ENCODE results near the gene DPP3.
"Not testable (repeated sequence)": the region's sequence is repeated elsewhere in the genome, so short reads cannot be mapped to it uniquely, and the experiment has no call there.

Gene DPP3

DNA sequence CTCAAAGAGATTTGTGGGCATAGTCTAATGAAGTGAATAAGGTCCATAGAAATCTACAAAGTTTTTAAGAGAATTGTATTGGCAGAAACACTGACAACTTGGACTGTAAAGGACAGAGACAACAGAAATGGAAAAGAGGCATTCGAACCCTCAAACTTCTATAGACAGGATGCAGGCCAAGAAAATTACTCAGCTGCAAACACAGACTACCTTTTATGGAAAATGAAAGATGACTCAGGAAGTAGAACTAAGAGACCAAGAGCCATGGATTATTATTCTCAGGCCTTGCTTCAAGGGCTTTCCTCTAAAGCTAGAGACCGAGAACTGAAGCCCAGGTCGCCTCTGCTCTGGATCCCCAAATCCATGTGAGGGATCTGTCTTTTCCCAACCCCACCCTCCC is 17.3 kb upstream of the DPP3 start:
- H3K4me3 ChIP-seq (ENCODE audit: low read length) = no peak overlapping the region
- no peak for DNase-seq (ENCODE audit: low read depth, low spot score)

DNA sequence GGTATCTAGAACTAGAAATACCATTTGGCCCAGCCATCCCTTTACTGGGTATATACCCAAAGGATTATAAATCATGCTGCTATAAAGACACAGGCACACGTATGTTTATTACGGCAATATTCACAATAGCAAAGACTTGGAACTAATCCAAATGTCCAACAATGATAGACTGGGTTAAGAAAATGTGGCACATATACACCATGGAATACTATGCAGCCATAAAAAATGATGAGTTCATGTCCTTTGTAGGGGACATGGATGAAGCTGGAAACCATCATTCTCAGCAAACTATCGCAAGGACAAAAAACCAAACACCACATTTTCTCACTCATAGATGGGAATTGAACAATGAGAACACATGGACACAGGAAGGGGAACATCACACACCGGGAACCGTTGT is 16.1 kb upstream of the DPP3 start:
- not testable (repeated sequence) for H3K4me3 ChIP-seq (ENCODE audit: low read length)

DNA sequence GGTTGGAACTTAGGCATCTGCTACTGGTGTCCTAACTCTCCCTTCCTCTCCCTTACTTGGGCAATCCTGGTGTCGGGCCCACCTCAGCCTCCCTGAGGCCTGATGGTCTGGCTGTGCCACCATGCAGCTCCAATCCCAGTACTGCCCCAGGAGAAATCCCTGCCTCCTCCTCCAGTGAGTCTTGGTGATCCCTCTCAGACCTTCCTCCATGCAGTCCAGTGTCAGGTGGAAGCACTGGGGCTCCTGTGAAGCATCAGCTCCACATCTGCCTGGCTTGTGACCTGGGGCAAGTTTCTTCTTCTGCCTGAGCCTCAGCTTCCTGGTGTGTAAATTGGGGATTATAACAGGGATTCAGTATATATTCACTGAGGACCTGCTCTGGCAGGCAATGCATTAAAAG is 15.3 kb upstream of the DPP3 start:
- DNase-seq (ENCODE audit: low read depth, low spot score) = no peak
- H3K4me3 ChIP-seq (ENCODE audit: low read length) = no peak overlapping the region

More for the DNA sequence above, 16.1 kb upstream of the DPP3 start:
- not testable (repeated sequence) for DNase-seq (ENCODE audit: low read depth, low spot score)

DNA sequence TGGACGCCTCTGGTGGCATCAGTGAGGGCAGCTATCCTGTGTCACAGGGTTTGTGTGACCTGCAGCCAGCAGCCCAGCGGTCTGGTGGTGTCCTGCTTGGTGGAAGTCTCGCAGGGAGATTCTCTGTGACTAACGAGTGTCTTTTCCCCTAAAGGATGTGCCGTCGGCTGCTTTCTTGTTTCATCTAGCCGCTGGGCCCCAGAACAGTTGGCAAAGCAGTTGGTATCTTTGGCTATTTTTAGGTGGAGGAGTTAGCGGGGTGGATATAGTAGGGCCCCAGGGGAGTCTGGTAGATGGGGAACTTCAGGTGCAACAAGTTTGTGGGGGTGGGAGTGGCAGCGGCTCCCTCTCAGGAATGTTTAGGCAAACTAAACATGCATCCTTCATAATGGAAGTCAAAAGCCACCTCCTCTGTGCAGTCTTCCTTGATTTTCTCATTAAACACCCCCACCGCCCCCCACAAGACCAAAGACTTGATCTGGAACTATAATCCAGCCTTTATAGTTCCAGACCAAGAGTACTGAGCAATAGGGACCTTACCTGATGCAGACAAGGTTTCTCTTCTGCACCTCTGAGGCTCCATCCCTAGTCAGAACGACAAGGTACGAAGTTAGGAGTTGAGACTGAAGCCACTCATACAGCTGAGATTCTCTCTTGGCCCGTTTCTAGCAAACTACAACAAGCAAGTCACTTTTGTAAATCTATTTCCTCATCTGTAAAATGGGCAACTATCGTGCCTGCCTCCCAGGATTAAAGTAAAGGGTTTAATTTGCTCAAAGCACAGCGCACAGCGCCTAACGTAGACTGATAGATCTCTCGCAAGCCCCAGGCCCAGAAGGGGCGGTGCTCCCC is 14.6 kb upstream of the DPP3 start:
- peak overlapping the region; percentile 61 for H3K4me3 ChIP-seq (ENCODE audit: low read length)
- no peak for DNase-seq (ENCODE audit: low read depth, low spot score)

DNA sequence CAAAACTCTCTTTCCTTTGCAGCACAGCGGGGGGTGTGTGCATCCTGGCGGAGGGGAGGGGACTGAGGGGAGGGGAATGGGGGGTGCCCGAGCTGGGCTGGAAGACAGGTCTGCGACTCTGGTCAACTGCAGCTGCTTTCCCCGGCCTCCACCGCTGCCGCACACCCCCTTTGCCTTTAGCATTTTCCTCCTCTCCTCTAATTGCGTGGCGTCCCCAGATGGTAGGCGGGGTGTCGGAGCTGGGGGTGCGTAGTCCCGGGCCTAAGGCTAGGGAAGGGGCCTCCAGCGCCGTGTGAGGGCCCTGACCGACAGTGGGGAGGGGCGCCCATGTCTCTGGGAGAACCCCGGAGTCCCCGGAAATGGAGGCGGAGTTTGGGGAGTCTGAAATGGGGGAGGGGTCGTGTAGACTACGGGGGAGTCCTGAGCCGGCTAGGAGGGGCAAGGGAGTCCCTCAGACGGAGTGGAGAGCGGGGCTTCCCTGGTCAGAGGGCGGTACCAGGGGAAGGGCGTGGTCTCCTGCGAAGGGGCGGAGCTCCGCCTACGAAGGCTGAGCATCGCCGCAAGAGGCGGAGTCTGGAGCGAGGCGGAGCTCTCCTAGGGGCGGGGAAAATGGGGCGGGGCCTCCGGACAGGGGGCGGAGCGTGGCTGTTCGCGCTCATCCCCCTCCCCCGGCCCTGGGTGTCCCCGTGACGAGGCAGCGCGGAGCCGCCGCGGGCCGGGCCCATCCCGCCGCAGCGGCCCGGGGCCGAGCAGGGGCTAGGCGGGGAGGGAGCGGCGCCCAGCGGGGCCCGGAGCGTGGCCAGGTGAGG is 13.8 kb upstream of the DPP3 start, which contains the start of gene PELI3:
TSS of gene PELI3 (plus strand) at position 681 of the 809 bp plus-strand sequence. CDS start 1,224 bp downstream, outside the sequence.
- peak; percentile 82 for DNase-seq (ENCODE audit: low read depth, low spot score)
- H3K4me3 ChIP-seq (ENCODE audit: low read length) = peak within 1 kb of the TSS; percentile 61

DNA sequence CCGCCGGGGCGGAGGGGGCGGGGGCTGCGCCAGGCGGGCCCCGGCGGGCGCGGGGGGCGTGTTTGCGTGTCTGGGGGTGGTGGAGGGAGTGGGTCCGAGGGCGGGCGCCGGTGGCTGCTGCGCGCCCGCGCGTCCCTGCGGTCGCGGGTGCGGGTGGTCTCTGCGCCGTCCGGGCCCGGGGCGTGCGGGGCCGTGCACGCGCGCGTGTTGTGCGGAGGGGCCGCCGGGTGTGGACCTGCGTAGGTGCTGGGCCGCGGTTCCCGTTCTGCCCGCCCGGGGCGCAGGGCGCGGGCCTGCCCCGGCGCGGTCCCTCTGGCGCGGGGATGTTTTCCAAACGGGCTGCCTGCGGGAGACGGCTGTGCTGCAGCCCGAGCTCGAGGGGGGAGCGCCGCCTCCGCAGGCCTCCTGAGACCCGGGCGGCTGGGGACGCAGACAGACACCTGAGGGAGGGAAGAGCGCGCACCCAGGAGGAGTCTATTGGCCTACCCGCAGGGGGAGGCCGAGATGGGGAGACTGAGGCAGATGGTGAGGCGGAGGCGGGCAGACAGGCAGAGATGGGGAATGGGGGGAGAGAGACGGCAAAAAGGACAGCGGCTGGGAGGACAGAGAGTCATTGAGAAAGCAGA is 13.1 kb upstream of the DPP3 start:
- H3K4me3 ChIP-seq (ENCODE audit: low read length) = peak overlapping the region; percentile 61
- no peak for DNase-seq (ENCODE audit: low read depth, low spot score)

DNA sequence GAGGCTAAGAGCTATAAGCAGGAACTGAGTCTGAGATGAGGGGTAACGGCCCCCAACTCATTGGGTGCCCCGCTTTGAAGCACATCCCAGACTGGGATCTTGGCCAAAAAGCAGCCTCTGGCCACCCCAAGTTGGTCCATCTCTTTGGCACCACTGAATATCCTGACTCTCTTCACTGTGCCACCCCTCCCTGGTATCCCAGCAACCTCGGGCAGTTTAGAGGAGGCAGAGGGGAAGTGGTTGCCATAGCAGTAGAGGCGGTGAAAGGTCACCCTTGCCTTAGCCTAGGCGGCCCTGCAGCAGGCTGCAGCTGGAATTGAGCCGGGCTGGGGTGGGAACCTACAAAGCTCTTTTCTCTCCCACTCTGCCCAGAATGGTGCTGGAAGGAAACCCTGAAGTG is 12.5 kb upstream of the DPP3 start:
- H3K4me3 ChIP-seq (ENCODE audit: low read length) = peak overlapping the region; percentile 61
- no peak for DNase-seq (ENCODE audit: low read depth, low spot score)

DNA sequence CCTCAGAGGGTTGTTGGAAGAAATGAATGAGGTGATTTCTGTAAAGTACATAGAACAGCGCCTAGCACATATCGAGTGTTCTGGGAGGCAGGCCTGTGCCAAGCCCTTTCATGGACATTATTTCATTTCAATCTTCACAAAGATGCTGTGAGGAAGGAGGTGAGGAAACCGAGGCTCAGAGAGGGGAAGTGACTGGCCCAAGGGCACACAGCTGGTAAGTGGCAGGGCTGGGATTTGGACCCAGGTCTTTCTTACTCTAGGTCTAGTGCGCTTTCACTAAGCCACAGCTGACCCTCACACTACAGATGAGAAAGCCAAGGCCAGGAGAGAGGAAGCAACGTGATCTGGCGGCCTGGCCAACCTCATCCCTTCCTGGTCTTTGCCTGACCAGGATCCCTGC is 11.5 kb upstream of the DPP3 start:
- DNase-seq (ENCODE audit: low read depth, low spot score) = no peak
- no peak overlapping the region for H3K4me3 ChIP-seq (ENCODE audit: low read length)

DNA sequence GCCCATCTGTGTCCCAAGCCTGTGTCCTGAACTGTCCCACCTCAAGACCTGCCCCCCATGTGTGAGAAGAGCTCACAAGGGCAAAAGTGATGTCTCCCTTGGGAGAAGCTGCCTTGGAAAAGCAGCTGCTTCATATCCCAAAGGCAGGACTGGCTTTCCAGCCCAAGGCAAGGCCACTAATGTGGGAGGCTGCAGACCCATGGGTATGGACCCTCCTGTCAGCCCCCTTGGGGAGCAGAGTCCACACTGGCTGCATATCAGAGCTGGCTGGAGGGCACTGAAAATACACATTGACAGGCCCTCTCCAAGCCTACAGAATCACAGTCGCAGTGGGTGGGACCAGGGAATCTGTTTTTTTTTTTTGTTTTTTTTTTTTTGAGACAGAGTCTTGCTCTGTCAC is 10.8 kb upstream of the DPP3 start:
- DNase-seq (ENCODE audit: low read depth, low spot score) = no peak
- no peak overlapping the region for H3K4me3 ChIP-seq (ENCODE audit: low read length)

DNA sequence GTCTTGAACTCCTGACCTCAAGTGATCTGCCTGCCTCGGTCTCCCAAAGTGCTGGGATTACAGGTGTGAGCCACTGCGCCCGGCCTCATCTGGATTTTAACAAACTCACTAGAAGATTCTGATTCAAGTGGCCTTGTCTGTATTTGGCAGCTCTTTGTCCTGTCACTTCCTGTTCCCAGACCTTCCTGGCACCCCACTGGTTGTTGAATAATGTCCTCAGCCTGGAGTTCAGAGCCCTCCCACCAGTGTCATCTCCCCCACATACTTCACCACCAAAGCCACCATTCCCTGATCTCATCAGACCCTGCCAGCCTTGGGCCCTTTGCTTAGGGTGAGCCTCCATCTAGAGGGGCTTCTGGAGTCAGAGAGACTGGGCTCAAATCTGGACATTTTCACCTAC is 10.2 kb upstream of the DPP3 start:
- DNase-seq (ENCODE audit: low read depth, low spot score) = no peak

DNA sequence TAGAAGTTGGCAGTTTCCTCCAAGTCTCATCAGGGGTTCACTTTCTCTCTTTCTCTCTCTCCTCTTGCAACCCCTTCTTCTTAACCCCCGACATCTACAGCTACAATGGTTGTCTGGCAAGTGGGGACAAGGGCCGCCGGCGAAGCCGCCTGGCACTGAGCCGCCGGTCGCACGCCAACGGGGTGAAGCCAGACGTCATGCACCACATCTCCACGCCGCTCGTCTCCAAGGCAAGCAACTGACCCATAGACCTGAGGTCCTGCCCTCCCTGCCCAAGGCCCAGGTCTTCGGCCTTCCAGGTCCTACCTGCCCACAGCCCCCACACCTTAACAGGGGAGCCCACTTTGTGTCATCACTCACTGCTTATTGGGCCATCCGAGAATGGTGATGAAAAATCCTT is 9.1 kb upstream of the DPP3 start:
- no peak for DNase-seq (ENCODE audit: low read depth, low spot score)
- no peak overlapping the region for H3K4me3 ChIP-seq (ENCODE audit: low read length)

More for the DNA sequence above, 10.2 kb upstream of the DPP3 start:
- no peak overlapping the region for H3K4me3 ChIP-seq (ENCODE audit: low read length)

DNA sequence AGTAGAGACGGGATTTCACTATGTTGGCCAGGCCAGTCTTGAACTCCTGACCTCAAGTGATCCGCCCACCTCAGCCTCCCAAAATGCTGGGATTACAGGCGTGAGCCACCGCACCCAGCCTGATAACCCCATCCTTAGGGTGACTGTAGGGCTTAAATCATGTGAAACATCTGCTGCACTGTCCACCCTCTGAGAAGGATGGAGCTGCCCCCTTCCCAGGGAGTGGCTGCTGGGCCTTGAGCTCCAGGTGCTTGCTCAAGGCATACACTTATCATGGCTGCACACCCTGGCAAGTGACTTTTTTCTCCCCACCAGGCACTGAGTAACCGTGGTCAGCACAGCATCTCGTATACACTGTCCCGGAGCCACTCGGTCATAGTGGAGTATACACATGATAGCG is 8.2 kb upstream of the DPP3 start:
- H3K4me3 ChIP-seq (ENCODE audit: low read length) = no peak overlapping the region
- DNase-seq (ENCODE audit: low read depth, low spot score) = no peak

DNA sequence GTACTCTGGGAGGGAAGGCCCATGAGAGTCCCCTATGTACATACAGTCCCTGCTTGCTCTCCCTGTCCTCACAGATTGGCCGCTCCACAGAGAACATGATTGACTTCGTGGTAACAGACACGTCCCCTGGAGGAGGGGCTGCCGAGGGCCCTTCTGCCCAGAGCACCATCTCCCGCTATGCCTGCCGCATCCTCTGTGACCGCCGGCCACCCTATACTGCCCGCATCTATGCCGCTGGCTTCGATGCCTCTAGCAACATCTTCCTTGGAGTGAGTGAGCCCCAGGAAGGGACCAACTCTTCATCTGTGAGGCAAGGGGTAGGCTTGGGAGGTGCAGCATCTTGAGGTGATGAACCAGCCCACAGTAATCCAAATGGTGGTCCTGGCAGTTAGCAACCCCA is 7.1 kb upstream of the DPP3 start:
- no peak for DNase-seq (ENCODE audit: low read depth, low spot score)
- no peak overlapping the region for H3K4me3 ChIP-seq (ENCODE audit: low read length)

DNA sequence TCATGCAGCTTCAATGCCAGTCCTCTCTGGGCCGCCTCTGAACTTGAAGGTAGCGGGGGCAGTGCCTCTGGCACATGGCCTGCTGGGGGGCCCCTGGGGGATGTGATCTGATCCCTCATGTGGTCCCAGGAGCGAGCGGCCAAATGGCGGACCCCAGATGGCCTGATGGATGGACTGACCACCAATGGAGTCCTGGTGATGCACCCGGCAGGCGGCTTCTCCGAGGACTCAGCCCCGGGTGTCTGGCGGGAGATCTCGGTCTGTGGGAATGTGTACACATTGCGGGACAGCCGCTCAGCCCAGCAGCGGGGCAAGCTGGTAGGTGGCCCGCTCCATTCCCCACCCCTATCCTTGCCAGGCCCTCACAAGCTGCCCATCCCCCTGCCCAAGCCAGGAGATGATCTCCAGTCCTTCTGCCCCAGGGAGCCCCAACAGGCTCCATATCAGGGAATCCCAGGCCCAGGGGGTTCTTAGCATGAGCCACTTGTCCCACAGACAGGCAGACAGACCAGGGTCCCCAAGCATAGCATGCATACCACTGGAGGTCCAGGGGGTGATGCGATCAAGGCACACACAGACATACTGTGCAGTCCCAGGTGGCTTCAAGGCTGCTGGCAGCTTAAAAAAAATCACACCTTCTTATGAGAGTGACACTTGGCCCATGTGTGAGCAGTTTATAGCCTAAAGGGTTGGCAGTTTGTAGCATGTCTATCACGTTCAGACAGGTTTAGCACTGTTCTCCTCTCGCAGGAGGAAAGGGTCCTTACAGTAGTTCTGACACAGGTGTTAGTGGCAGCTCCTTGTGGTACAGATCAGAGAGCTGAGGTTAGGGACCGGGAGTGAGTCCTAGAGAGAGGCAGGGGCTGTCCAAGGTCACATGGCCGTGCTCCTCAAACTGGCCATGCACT is 6.4 kb upstream of the DPP3 start:
- H3K4me3 ChIP-seq (ENCODE audit: low read length) = no peak overlapping the region
- no peak for DNase-seq (ENCODE audit: low read depth, low spot score)

DNA sequence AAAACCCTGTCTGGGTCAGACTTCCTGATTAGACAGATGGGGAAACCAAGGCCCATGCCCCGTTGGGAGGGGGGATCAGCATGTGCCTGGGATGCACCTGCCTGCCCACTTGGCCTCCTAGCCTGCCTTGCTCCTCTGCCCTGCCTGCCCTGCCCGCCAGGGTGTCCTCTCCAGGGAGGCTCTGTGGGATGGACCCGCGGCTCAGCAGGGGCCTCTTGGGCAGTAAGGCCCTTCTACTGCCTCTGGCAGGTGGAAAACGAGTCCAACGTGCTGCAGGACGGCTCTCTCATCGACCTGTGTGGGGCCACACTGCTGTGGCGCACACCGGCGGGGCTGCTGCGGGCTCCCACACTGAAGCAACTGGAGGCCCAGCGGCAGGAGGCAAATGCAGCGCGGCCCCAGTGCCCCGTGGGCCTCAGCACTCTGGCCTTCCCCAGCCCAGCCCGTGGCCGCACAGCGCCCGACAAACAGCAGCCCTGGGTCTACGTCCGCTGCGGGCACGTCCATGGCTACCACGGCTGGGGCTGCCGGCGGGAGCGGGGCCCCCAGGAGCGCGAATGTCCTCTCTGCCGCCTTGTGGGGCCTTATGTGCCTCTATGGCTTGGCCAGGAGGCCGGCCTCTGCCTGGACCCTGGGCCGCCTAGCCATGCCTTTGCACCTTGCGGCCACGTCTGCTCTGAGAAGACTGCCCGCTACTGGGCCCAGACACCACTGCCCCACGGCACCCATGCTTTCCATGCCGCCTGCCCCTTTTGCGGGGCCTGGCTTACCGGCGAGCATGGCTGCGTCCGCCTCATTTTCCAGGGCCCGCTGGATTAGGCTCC is 4.7 kb upstream of the DPP3 start:
- no peak for DNase-seq (ENCODE audit: low read depth, low spot score)
- H3K4me3 ChIP-seq (ENCODE audit: low read length) = no peak overlapping the region

DNA sequence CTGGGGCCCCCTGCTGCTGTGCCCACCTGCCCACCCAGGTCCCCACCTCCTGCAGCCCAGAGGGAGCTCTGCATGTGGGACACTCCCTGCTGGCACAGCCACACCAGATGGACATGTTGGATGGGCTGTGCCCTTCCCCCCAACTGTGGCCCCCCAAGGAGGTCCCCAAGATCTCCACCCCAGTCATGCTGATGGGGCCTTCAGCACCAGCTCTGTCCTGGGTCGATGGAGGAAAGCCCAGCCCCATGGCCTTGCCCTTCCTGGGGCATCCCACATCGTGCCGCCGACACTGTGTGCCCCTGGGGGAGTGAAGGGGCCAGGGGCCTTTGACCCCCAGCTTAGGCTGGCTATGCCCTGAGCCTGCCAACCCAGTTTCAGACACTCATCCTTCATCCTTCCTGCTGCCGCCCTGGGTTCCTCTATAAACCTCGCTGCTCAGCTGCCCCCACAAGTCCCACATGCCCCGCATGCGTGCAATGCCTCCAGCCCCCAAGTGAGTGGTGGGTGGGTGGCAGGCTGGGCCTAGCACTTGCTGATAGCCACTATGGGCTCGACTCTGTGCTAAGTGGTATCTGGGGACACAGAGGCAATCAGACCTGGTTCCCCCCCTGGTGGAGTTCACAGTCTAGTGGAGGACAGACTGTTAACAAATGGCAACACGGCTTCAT is 3.9 kb upstream of the DPP3 start:
- no peak overlapping the region for H3K4me3 ChIP-seq (ENCODE audit: low read length)
- DNase-seq (ENCODE audit: low read depth, low spot score) = no peak

DNA sequence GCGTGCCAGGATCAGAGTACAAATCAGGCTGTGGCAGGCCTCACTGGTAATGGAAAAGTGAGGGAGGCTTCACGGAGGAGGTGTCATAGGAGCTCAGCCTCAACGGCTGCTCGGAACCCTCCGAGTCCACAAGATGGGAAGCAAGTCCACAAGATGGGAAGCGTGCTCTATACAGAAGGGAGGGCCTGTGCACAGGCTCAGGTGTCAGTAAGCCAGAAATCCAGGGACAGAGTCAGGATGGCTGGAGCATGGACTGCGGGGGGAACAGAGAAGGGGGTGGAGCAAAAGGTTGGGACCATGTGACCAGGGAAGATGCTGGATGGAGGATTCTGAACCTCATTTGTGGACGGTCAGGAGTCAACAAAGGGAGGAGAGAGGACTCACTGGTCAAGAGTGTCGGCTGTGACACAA is 3.4 kb upstream of the DPP3 start:
- DNase-seq (ENCODE audit: low read depth, low spot score) = no peak

More for the DNA sequence above, 3.4 kb upstream of the DPP3 start:
- H3K4me3 ChIP-seq (ENCODE audit: low read length) = no peak overlapping the region

All from Jurkat, Clone E6-1 (cell line).